Esophagus muscularis mucosa (tissue), 4 donors: ENCODE measurements around the gene SNX8. TPM values are rescaled to one million over a fixed set of nuclear protein-coding genes. Genes with fewer than 3 reads are reported as not detected.

Experiments
- DNase-seq: peaks from one replicate; pipeline ENCODE4 v3.0.0-alpha.2; 2017; ENCODE audit errors: extremely low spot score
- H3K27ac ChIP-seq, 4 donors: fragments of 200-600 bp; sonication (generic); replicated peaks in 1 of 4; 1 replicate in 3 of 4; 2 replicates in 1 of 4; pipeline ENCODE4 v1.5.1; 2016 to 2019; ENCODE audit warnings: mild to moderate bottlenecking in 1 of 4
- H3K27me3 ChIP-seq, 4 donors: fragments of 200-600 bp; sonication (generic); one replicate each; pipeline versions ENCODE4 v1.5.1 to v1.6.0; 2016 to 2019
- H3K36me3 ChIP-seq, 4 donors: fragments of 200-600 bp; sonication (generic); one replicate each; pipeline ENCODE4 v1.5.1; 2016 to 2019
- H3K4me1 ChIP-seq, 4 donors: fragments of 200-600 bp; sonication (generic); one replicate each; pipeline ENCODE4 v1.5.1; 2016 to 2019
- H3K4me3 ChIP-seq, 4 donors: fragments of 200-600 bp; sonication (generic); 1 replicate in 2 of 4; 2 replicates in 2 of 4; pipeline ENCODE4 v1.5.1; 2016 to 2019; ENCODE audit warnings: mild to moderate bottlenecking in 4 of 4, moderate library complexity in 1 of 4
- H3K9me3 ChIP-seq, 4 donors: fragments of 200-600 bp; sonication (generic); 1 replicate in 3 of 4; 2 replicates in 1 of 4; pipeline ENCODE4 v1.5.1; 2016 to 2019
- EP300 ChIP-seq: sonication (generic); formaldehyde crosslinking; IDR thresholded peaks from one replicate; pipeline ENCODE4 v1.6.1; 2017; ENCODE audit warnings: antibody characterized with exemption
- POLR2A ChIP-seq: fragments of 450-650 bp; IDR thresholded peaks from one replicate; pipeline ENCODE4 v1.6.1; 2017; ENCODE audit warnings: antibody characterized with exemption, moderate library complexity, mild to moderate bottlenecking, low read depth
- POLR2AphosphoS5 ChIP-seq, 2 donors: sonication (generic); formaldehyde crosslinking; IDR thresholded peaks; one replicate each; pipeline ENCODE4 v1.6.1; 2017; ENCODE audit warnings: antibody characterized with exemption in 2 of 2
- WGBS: methylation state at CpG from one replicate; pipeline ENCODE4 v1.1.5; 2018; 5-methylcytosine and 5-hydroxymethylcytosine counted together
- intact Hi-C: fragments of 100-400 bp; cut with DNase I; formaldehyde crosslinking; loops from one replicate; pipeline ENCODE4 v1.15.1; 2023
- total RNA-seq, 4 donors: library from RNA; depleted of rRNA; stranded (reverse); fragments of >200 nt; gene quantifications; one replicate each; pipeline versions ENCODE4 v1.1.0 to v1.2.1, GENCODE V29; 2016
- TF ChIP-seq, protein P1 (sequence below), 3 experiments: fragments of 200-600 bp in 2 of 3; fragments of 450-650 bp in 1 of 3; sonication (generic) in 2 of 3; IDR thresholded peaks; one replicate each; pipeline ENCODE4 v1.5.1; 2017 to 2019; ENCODE audit warnings: antibody characterized with exemption in 3 of 3, mild to moderate bottlenecking in 2 of 3, moderate library complexity in 1 of 3

The SNX8 gene
- total RNA-seq, 4 donors from 2014 or later, result 6.8 to 9.9 (median 8.7) TPM

DNA sequence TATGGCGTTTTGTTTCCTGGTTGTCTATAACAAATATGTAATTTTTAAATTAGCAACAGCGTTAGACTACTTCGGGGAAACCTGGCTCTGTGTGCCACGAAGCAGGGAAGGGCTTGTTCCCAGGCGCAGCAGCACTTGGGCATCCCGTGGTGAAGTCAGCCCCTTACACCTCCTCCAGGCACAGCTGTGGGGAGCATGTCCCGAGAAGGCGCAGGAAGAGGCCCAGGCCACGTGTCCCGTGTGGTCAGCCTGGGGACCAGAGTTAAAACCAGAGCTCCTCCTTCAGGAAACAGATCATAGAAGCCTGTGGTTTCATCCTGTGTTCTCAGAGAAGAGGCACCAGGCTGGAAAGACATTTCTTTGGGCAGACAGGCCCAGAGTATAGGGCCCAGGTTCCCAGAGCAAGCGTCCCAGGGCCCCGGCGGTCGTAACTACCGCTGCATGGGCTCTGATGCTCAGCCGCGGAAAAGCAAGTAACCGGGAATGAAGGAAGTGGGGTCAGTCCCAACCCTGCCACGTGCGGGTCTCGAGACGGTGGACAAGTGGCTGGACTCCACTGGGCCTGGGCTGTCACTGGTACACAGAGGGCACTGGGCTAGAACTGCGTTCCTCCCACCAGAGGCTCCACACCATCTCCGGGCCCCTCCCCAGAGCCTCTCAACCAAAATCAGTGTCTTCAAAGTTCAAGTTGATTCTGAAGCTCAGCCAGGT, 65.1 kb downstream of the SNX8 start:
- WGBS, result 30% methylated on average over 16 of the region's 24 CpGs
- DNase-seq, result no peak
- H3K4me3 ChIP-seq, result no peak overlapping the region
- peaks cover 0 to 21% (median 5%) of the 10 kb centered on the region in 4 donors for H3K36me3 ChIP-seq
- intact Hi-C loops, result loop anchor here (5.0 kb wide), 1 partner anchor 103 kb away; the partner anchor contains the start of gene EIF3B
- TF ChIP-seq POLR2AphosphoS5 (IDR thresholded peaks at IDR 0.05) (peak in 1 of 2 donors; percentile 12), EP300 (no peak)
- H3K27ac ChIP-seq, result peak overlapping the region in 2 of 4 donors; percentile 34 to 62
- H3K4me1 ChIP-seq, result peaks cover 6 to 15% (median 11%) of the 10 kb centered on the region in 4 donors
- H3K9me3 ChIP-seq, result no peaks in the 10 kb centered on the region
- no peaks in the 10 kb centered on the region for H3K27me3 ChIP-seq

DNA sequence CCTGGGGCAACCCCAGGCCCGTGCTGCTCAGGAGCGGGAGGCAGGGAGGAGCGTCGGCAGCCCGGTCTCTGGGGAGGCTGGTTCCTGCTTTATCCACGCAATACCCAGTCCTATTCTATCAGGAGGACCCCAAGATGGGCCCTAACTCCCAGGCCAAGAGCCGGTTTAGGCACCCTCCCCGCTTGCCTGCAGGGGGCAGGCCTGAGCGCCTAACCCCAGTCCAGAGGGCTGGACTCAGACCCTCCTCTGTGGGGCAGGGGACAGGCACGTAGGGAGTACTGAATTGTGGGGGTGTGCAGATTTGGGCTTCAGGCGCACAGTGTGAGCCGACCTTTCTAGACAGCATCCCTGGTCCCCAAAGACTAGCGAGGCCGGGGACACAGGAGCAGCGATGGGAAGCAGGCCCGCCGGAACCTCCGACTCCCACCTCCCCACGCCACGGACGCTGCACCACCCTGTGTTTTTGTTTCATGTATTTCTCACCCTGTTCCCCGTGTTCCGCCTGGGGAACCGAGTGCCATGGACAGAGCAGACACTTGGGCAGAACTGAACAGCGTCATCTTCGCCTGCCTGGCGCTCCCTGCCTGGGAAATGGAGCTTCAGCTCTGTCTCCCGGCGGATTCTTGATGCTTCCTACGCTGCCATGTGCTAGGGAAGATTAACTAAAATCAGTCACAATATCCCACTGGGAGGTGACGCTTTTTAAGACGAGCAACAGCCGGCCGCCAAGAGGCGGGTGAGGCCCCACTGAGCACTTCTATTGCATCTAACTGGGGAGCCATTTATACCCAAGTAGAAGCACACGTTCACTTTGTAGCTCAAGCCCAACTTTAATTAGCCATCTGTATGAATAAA, 66.9 kb downstream of the SNX8 start:
- H3K4me3 ChIP-seq, result no peak overlapping the region
- intact Hi-C loops, result loop anchor here (5.0 kb wide), 1 partner anchor 105 kb away; the partner anchor contains the start of gene EIF3B
- TF ChIP-seq EP300 (no peak), POLR2A (no peak), POLR2AphosphoS5 (IDR thresholded peaks at IDR 0.05) (no peak)
- TF ChIP-seq, protein P1, sequence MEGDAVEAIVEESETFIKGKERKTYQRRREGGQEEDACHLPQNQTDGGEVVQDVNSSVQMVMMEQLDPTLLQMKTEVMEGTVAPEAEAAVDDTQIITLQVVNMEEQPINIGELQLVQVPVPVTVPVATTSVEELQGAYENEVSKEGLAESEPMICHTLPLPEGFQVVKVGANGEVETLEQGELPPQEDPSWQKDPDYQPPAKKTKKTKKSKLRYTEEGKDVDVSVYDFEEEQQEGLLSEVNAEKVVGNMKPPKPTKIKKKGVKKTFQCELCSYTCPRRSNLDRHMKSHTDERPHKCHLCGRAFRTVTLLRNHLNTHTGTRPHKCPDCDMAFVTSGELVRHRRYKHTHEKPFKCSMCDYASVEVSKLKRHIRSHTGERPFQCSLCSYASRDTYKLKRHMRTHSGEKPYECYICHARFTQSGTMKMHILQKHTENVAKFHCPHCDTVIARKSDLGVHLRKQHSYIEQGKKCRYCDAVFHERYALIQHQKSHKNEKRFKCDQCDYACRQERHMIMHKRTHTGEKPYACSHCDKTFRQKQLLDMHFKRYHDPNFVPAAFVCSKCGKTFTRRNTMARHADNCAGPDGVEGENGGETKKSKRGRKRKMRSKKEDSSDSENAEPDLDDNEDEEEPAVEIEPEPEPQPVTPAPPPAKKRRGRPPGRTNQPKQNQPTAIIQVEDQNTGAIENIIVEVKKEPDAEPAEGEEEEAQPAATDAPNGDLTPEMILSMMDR (IDR thresholded peaks at IDR 0.05), result peak; percentile 20 to 58 (median 42)
- H3K4me1 ChIP-seq, result peaks cover 13 to 23% (median 17%) of the 10 kb centered on the region in 4 donors
- H3K27me3 ChIP-seq, result no peaks in the 10 kb centered on the region
- H3K9me3 ChIP-seq, result no peaks in the 10 kb centered on the region
- WGBS, result 81% methylated on average over 29 of the region's 36 CpGs
- DNase-seq, result no peak
- H3K36me3 ChIP-seq, result peaks cover 0 to 11% (median 2%) of the 10 kb centered on the region in 4 donors
- H3K27ac ChIP-seq, result no peak overlapping the region

DNA sequence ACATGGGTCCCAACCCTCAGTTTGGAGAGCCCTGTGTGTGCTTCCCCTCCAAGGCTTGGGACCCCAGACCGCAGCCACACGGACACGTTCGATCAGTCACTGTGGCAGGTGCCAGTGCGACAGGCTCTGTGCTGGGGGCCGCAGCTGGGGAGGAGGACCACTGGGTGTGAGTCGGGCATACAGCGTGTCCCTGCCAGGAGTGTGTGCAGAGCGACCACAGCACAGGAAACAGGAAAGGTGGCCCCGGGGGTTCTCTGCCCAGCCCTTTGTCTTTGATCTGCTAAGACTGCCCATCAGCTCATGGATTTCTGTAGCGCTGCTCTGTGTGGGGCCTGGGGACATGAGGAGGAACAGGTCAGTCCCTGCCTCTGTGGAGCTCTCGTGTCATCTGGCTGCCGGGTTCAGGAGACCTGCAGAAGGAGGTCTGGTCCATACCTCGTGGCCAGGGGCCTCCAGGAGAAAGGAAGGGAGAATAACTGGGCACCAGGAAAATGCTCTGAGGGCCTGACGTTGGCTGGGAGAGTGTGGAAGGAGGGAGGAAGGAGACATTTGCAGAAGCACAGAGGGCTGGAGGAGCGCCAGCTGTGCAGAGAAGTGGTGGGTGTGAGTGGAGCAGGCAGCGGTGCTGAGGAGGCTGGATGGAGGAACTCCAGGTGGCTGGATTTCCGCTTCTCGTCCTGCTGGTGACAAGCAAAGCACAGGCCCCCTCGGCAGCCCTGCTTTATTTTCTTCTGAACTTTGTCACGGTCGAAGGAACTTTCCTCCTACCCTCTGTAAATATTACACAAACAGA, 68.2 kb downstream of the SNX8 start:
- no peaks in the 10 kb centered on the region for H3K9me3 ChIP-seq
- no peaks in the 10 kb centered on the region for H3K27me3 ChIP-seq
- intact Hi-C loops, result loop anchor here (5.0 kb wide), 1 partner anchor 106 kb away; the partner anchor contains the start of gene EIF3B
- DNase-seq, result no peak
- WGBS, result 58% methylated on average over 17 of the region's 22 CpGs
- TF ChIP-seq, protein P1 (IDR thresholded peaks at IDR 0.05), result no peak
- TF ChIP-seq POLR2A (no peak), EP300 (no peak), POLR2AphosphoS5 (IDR thresholded peaks at IDR 0.05) (no peak)
- peaks cover 18 to 30% (median 24%) of the 10 kb centered on the region in 4 donors for H3K4me1 ChIP-seq
- H3K36me3 ChIP-seq, result peaks cover 0 to 5% (median 2%) of the 10 kb centered on the region in 4 donors
- H3K27ac ChIP-seq, result no peak overlapping the region
- no peak overlapping the region for H3K4me3 ChIP-seq

DNA sequence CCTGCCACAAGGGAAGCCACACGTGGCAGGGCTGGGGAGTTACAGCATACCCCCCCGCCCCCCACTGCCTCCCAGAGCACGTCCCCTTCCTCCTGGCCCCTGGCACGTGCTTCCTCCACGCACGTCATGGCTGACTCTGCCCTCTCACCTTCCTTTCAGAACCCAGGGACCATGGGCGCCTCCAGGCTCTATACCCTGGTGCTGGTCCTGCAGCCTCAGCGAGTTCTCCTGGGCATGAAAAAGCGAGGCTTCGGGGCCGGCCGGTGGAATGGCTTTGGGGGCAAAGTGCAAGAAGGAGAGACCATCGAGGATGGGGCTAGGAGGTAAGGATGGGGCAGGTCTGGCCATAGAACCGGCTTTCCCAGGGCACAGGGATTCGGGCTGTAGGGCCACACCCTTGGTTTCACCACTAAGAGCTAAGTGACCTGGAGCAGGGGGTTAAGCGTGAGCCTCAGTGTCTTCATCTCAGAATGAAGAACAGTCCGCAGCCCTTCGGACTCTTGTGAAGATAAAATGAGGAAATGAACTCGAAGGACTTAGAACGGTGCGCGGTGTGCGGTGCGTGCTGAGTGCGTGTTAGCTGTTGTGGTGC, 69.7 kb downstream of the SNX8 start:
- no peaks in the 10 kb centered on the region for H3K27me3 ChIP-seq
- TF ChIP-seq EP300 (no peak), POLR2AphosphoS5 (IDR thresholded peaks at IDR 0.05) (no peak), POLR2A (no peak)
- TF ChIP-seq, protein P1 (IDR thresholded peaks at IDR 0.05), result no peak
- WGBS, result 83% methylated on average over 23 of the region's 25 CpGs
- intact Hi-C loops, result no loop called here
- no peaks in the 10 kb centered on the region for H3K9me3 ChIP-seq
- H3K4me1 ChIP-seq, result peaks cover 26 to 40% (median 31%) of the 10 kb centered on the region in 4 donors
- DNase-seq, result no peak
- H3K4me3 ChIP-seq, result no peak overlapping the region
- peaks cover under 1 to 3% (median 2%) of the 10 kb centered on the region in 4 donors for H3K36me3 ChIP-seq
- no peak overlapping the region for H3K27ac ChIP-seq
